Body of pancreas (tissue), 4 donors: Measurements from ENCODE around the gene CD34. TPM values are rescaled to one million over a fixed set of nuclear protein-coding genes. Genes with fewer than 3 reads are reported as not detected.

Source experiments
- ATAC-seq: fragments of 150-250 bp; one replicate; pipeline ENCODE4 v1.9.1; 2016
- DNase-seq, 4 donors: peaks; one replicate each; pipeline ENCODE4 v3.0.0-alpha.2; 2019
- H3K27ac ChIP-seq, 4 donors: fragments of 200-600 bp; sonication (generic); 1 replicate in 3 of 4; 2 replicates in 1 of 4; pipeline versions ENCODE4 v1.5.1 to v1.6.1; 2016 to 2019; ENCODE audit warnings: mild to moderate bottlenecking in 1 of 4, mixed read lengths in 1 of 4, moderate library complexity in 1 of 4
- H3K27me3 ChIP-seq, 2 donors: fragments of 200-600 bp; sonication (generic); one replicate each; pipeline ENCODE4 v1.6.0; 2016; ENCODE audit warnings: mild to moderate bottlenecking in 1 of 2
- H3K36me3 ChIP-seq, 2 donors: fragments of 200-600 bp; sonication (generic); replicated peaks in 1 of 2; 2 replicates each; pipeline ENCODE4 v1.5.1; 2016; ENCODE audit warnings: low read depth in 2 of 2; ENCODE audit not compliant: insufficient read depth in 1 of 2
- H3K4me1 ChIP-seq: fragments of 200-600 bp; sonication (generic); one replicate; pipeline ENCODE4 v1.6.0; 2016
- H3K4me3 ChIP-seq, 2 donors: fragments of 200-600 bp; sonication (generic); 1 replicate in 1 of 2; 2 replicates in 1 of 2; pipeline ENCODE4 v1.5.1; 2016 to 2019
- H3K9me3 ChIP-seq, 3 donors: fragments of 200-600 bp; sonication (generic); 1 replicate in 2 of 3; 2 replicates in 1 of 3; pipeline ENCODE4 v1.5.1; 2016
- POLR2A ChIP-seq, 3 donors: fragments of 450-650 bp; IDR thresholded peaks; one replicate each; pipeline ENCODE4 v1.6.1; 2016; ENCODE audit warnings: antibody characterized with exemption in 3 of 3, mild to moderate bottlenecking in 2 of 3
- WGBS, 2 donors: methylation state at CpG; one replicate each; pipeline ENCODE4 v1.1.5; 2017; 5-methylcytosine and 5-hydroxymethylcytosine counted together
- intact Hi-C: fragments of 100-400 bp; cut with DNase I; formaldehyde crosslinking; loops from one replicate; pipeline ENCODE4 v1.15.1; 2023
- total RNA-seq, 2 donors: library from RNA; depleted of rRNA; stranded (reverse); fragments of >200 nt; gene quantifications; one replicate each; pipeline ENCODE4 v1.1.0, GENCODE V29; 2016
- TF ChIP-seq, protein P1 (sequence below), 7 experiments: fragments of 450-650 bp in 4 of 7; fragments of 200-600 bp in 3 of 7; sonication (generic) in 3 of 7; IDR thresholded peaks; one replicate each; pipeline ENCODE4 v1.5.1; 2016 to 2019; ENCODE audit warnings: antibody characterized with exemption in 7 of 7

The CD34 gene
- total RNA-seq, 2 donors from 2014 or later = 11.5 to 14.8 TPM

DNA sequence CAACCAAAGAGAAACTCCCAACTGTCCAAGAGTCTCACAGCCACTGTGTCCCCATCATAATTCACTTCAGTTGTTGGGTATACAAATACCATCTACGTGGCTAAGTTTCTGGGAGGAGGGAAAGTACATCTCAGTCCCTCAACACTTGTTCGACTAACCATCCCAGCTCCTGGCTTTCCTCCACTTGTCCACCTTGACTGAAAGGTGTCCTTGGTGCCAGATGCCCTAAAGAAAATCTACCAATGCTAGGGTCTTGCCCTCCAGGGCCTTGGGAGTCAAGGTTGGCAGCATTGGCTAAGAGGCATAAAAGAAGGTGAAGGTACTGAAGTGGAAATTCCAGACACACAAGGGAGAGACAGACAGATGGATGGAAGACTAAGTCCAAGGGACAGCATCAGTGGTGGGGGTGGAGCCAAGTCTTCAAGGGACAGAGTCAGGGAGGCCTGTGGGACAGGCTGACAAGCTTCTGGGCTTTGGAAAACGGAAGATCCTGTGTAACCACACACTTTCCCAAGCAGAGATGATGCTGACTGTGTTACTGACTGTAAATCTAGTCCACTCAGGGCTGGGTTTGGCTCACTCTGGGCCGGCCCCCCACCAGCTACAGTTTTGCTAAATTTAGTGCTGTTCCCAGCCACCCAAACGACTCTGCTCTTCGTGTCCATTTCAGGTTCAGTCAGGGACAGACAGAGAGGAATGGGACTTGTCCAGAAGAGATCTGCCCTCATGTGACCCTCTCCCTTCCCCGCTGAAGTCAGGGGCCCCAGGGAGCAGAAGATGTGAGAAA, 60.1 kb downstream of the CD34 start:
- intact Hi-C loops = no loop called here
- DNase-seq = no peak
- peaks cover 7% of the 10 kb centered on the region for H3K4me1 ChIP-seq

DNA sequence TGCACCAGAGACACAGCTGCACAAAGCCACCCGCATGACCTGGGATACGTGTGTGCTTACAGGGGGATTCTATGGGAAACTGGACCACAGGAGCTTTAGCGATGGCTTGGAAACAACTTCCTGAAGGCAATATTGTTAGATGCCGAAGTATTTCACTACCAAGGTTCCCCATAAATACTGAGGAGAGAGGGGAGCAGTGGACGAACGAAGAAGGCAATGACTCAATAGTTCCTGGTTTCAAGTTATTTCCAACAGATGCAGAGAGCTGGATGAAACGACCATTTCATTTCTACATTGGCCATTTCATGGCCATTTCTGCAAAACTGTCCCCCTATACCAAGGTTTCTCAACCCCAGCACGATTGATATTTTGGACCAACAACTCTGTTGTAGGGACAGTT, 61.3 kb downstream of the CD34 start:
- DNase-seq (no peak), ATAC-seq (no peak)
- H3K9me3 ChIP-seq = no peaks in the 10 kb centered on the region
- H3K4me3 ChIP-seq = no peak overlapping the region
- no peaks in the 10 kb centered on the region for H3K36me3 ChIP-seq
- intact Hi-C loops = no loop called here
- no peaks in the 10 kb centered on the region for H3K27me3 ChIP-seq
- WGBS, 2 donors = 76 to 85% methylated on average over 8 of the region's 8 CpGs
- peaks cover 14% of the 10 kb centered on the region for H3K4me1 ChIP-seq
- peak overlapping the region in 2 of 4 donors; percentile 24 to 26 for H3K27ac ChIP-seq
- no peak for TF ChIP-seq POLR2A (IDR thresholded peaks at IDR 0.05)
- TF ChIP-seq, protein P1, sequence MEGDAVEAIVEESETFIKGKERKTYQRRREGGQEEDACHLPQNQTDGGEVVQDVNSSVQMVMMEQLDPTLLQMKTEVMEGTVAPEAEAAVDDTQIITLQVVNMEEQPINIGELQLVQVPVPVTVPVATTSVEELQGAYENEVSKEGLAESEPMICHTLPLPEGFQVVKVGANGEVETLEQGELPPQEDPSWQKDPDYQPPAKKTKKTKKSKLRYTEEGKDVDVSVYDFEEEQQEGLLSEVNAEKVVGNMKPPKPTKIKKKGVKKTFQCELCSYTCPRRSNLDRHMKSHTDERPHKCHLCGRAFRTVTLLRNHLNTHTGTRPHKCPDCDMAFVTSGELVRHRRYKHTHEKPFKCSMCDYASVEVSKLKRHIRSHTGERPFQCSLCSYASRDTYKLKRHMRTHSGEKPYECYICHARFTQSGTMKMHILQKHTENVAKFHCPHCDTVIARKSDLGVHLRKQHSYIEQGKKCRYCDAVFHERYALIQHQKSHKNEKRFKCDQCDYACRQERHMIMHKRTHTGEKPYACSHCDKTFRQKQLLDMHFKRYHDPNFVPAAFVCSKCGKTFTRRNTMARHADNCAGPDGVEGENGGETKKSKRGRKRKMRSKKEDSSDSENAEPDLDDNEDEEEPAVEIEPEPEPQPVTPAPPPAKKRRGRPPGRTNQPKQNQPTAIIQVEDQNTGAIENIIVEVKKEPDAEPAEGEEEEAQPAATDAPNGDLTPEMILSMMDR (IDR thresholded peaks at IDR 0.05) = no peak

More for the DNA sequence above, 60.1 kb downstream of the CD34 start:
- Histone ChIP-seq H3K27ac (no peak overlapping the region), H3K4me3 (no peak overlapping the region), H3K9me3 (no peaks in the 10 kb centered on the region), H3K27me3 (no peaks in the 10 kb centered on the region), H3K36me3 (no peaks in the 10 kb centered on the region)
- TF ChIP-seq, protein P1 (IDR thresholded peaks at IDR 0.05) = no peak
- no peak for TF ChIP-seq POLR2A (IDR thresholded peaks at IDR 0.05)
- ATAC-seq = no peak
- 63 to 76% methylated on average over 5 to 7 of the region's 7 CpGs for WGBS, 2 donors

DNA sequence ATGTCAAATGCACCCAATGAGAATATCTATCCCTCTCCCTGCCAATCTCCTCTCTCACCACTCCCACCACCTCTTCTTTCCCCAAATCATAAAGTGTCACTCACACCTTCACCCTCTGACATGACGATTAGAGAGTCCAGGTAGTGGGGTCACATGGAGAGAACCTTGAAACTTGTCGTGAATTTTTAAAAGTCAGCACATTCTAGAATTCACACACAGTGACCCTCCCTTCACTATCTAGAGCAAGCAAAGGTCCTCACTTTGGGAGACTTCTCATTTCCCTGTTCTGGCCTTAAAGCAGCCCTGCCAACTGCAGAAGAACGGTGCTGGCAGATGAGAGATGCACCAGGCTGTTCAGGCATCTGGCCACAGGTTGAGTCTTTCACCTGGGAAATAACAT, 61.9 kb downstream of the CD34 start:
- no peaks in the 10 kb centered on the region for H3K9me3 ChIP-seq
- H3K4me1 ChIP-seq = peaks cover 14% of the 10 kb centered on the region
- H3K27ac ChIP-seq = peak overlapping the region in 2 of 4 donors; percentile 15 to 26
- intact Hi-C loops = no loop called here
- no peak for DNase-seq
- 29 to 37% methylated on average over 3 of the region's 3 CpGs for WGBS, 2 donors
- no peaks in the 10 kb centered on the region for H3K36me3 ChIP-seq
- TF ChIP-seq, protein P1 (IDR thresholded peaks at IDR 0.05) = no peak
- TF ChIP-seq POLR2A (IDR thresholded peaks at IDR 0.05) = no peak
- no peaks in the 10 kb centered on the region for H3K27me3 ChIP-seq
- no peak overlapping the region for H3K4me3 ChIP-seq
- no peak for ATAC-seq

DNA sequence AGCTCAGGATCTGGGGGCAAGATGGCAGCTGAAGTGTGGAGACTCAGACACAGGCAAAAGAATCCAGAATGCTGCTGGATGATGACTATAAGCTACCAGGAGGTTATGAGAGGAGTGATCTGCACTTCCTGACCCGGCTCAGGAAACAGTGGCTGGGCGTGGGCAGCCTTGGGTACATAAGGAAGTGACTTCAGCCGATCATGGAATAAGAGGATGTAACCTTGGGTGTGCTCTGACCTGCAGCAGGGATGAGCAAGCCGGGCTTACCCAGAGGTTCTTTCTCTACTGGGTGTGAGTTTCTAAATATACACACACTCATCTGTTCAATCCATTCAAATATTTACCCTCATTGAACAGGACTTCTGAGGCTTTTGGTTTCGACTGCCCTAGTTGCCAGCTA, 62.7 kb downstream of the CD34 start:
- intact Hi-C loops = no loop called here
- peak; percentile 65 for ATAC-seq
- DNase-seq = peak in 3 of 4 donors; percentile 45 to 70 (median 54)
- Histone ChIP-seq H3K4me3 (no peak overlapping the region), H3K9me3 (no peaks in the 10 kb centered on the region), H3K27ac (peak overlapping the region in 2 of 4 donors; percentile 37 to 38), H3K36me3 (no peaks in the 10 kb centered on the region), H3K4me1 (peaks cover 14% of the 10 kb centered on the region), H3K27me3 (no peaks in the 10 kb centered on the region)
- TF ChIP-seq POLR2A (IDR thresholded peaks at IDR 0.05) = no peak
- TF ChIP-seq, protein P1 (IDR thresholded peaks at IDR 0.05) = no peak
- WGBS, 2 donors = 47 to 55% methylated on average over 5 of the region's 5 CpGs

DNA sequence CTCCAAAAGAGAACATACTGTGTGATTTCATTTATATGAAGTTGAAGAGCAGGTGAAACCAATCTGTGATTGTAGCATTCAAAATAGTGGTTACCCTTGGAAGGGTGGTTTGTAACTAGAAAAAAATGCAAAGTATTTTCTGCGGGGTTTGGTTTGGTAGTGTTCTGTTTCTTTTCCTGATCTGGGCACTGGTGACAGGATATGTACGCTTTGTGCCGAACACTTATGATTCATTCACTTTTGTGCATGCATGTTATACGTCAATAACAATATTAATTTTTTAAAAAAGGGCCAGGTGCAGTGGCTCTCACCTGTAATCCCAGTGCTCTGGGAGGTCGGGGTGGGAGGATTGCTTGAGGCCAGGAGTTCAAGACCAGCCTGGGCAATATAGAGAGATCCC, 63.8 kb downstream of the CD34 start:
- H3K4me1 ChIP-seq = peaks cover 14% of the 10 kb centered on the region
- H3K36me3 ChIP-seq = no peaks in the 10 kb centered on the region
- TF ChIP-seq, protein P1 (IDR thresholded peaks at IDR 0.05) = no peak
- TF ChIP-seq POLR2A (IDR thresholded peaks at IDR 0.05) = no peak
- no peaks in the 10 kb centered on the region for H3K27me3 ChIP-seq
- H3K4me3 ChIP-seq = no peak overlapping the region
- no peaks in the 10 kb centered on the region for H3K9me3 ChIP-seq
- WGBS, 2 donors = 92 to 94% methylated on average over 5 of the region's 5 CpGs
- DNase-seq = no peak
- intact Hi-C loops = no loop called here
- H3K27ac ChIP-seq = no peak overlapping the region
- no peak for ATAC-seq
